ENCODE results near the gene BDH1.

The BDH1 gene

GRCh38 chr3:197487911-197488391 is 67.8 kb downstream of the BDH1 start:
- H3K9me3 ChIP-seq (ENCODE audit: insufficient read depth, low read length), result no peaks in the 10 kb centered on the region
- TF ChIP-seq CTCF (IDR thresholded peaks at IDR 0.05; ENCODE audit: insufficient read depth, low read length, poor library complexity, severe bottlenecking), result no peak
- no peak for TF ChIP-seq EZH2phosphoT487 (conservative IDR thresholded peaks at IDR 0.05; ENCODE audit: low read length)
- no peaks in the 10 kb centered on the region for H3K79me2 ChIP-seq (ENCODE audit: insufficient read depth, low read length)
- H2AFZ ChIP-seq (ENCODE audit: low read depth, low read length, severe bottlenecking), result no peak overlapping the region
- no peaks in the 10 kb centered on the region for H3F3A ChIP-seq (ENCODE audit: insufficient read depth)
- H3K9me2 ChIP-seq (replicated peaks; ENCODE audit: insufficient read depth, low read length), result no peaks in the 10 kb centered on the region
- no peaks in the 10 kb centered on the region for H3K27me3 ChIP-seq (ENCODE audit: low read length)
- H3K4me2 ChIP-seq (ENCODE audit: low read depth, low read length, poor library complexity, severe bottlenecking), result no peak overlapping the region
- no peaks in the 10 kb centered on the region for H4K20me1 ChIP-seq (ENCODE audit: low read depth, low read length)
- no peaks in the 10 kb centered on the region for H3K36me3 ChIP-seq (ENCODE audit: low read length)
- no peak overlapping the region for H3K4me3 ChIP-seq (ENCODE audit: insufficient read depth, low read length, poor library complexity, severe bottlenecking)
- H3K9ac ChIP-seq (ENCODE audit: low read length), result no peak overlapping the region
- H3K27ac ChIP-seq (ENCODE audit: low read depth, low read length), result no peak overlapping the region

- H3K27ac ChIP-seq (ENCODE audit: low read depth, low read length), result no peak overlapping the region
- no peaks in the 10 kb centered on the region for H3K9me2 ChIP-seq (replicated peaks; ENCODE audit: insufficient read depth, low read length)
- no peak for TF ChIP-seq CTCF (IDR thresholded peaks at IDR 0.05; ENCODE audit: insufficient read depth, low read length, poor library complexity, severe bottlenecking)
- no peak for TF ChIP-seq EZH2phosphoT487 (conservative IDR thresholded peaks at IDR 0.05; ENCODE audit: low read length)
- no peaks in the 10 kb centered on the region for H3K27me3 ChIP-seq (ENCODE audit: low read length)
- H3K4me2 ChIP-seq (ENCODE audit: low read depth, low read length, poor library complexity, severe bottlenecking), result no peak overlapping the region
- no peak overlapping the region for H3K9ac ChIP-seq (ENCODE audit: low read length)
- no peaks in the 10 kb centered on the region for H3F3A ChIP-seq (ENCODE audit: insufficient read depth)
- H3K36me3 ChIP-seq (ENCODE audit: low read length), result no peaks in the 10 kb centered on the region
- no peaks in the 10 kb centered on the region for H4K20me1 ChIP-seq (ENCODE audit: low read depth, low read length)
- H3K4me3 ChIP-seq (ENCODE audit: insufficient read depth, low read length, poor library complexity, severe bottlenecking), result no peak overlapping the region
- no peaks in the 10 kb centered on the region for H3K79me2 ChIP-seq (ENCODE audit: insufficient read depth, low read length)
- no peaks in the 10 kb centered on the region for H3K9me3 ChIP-seq (ENCODE audit: insufficient read depth, low read length)
- H2AFZ ChIP-seq (ENCODE audit: low read depth, low read length, severe bottlenecking), result no peak overlapping the region
These were observed 68.9 kb downstream of the BDH1 start for GRCh38 chr3:197486861-197487260.

- TF ChIP-seq EZH2phosphoT487 (conservative IDR thresholded peaks at IDR 0.05; ENCODE audit: low read length), result no peak
- no peak for TF ChIP-seq CTCF (IDR thresholded peaks at IDR 0.05; ENCODE audit: insufficient read depth, low read length, poor library complexity, severe bottlenecking)
- Histone ChIP-seq H3K9me2 (replicated peaks; ENCODE audit: insufficient read depth, low read length) (no peaks in the 10 kb centered on the region), H4K20me1 (ENCODE audit: low read depth, low read length) (no peaks in the 10 kb centered on the region), H3K4me3 (ENCODE audit: insufficient read depth, low read length, poor library complexity, severe bottlenecking) (no peak overlapping the region), H3K9me3 (ENCODE audit: insufficient read depth, low read length) (no peaks in the 10 kb centered on the region), H3K4me2 (ENCODE audit: low read depth, low read length, poor library complexity, severe bottlenecking) (no peak overlapping the region), H3K79me2 (ENCODE audit: insufficient read depth, low read length) (no peaks in the 10 kb centered on the region), H2AFZ (ENCODE audit: low read depth, low read length, severe bottlenecking) (no peak overlapping the region), H3F3A (ENCODE audit: insufficient read depth) (no peaks in the 10 kb centered on the region), H3K27me3 (ENCODE audit: low read length) (0 out of 2 replicates have a peak, but pooled peaks cover 3% of the 10 kb centered on the region), H3K27ac (ENCODE audit: low read depth, low read length) (no peak overlapping the region), H3K9ac (ENCODE audit: low read length) (no peak overlapping the region), H3K36me3 (ENCODE audit: low read length) (no peaks in the 10 kb centered on the region)
These were observed 70.6 kb downstream of the BDH1 start for GRCh38 chr3:197485143-197485542.

Measured in SU-DHL-6 (cell line).